ENCODE measurements around the gene CYP2W1.
"Not testable (repeated sequence)": the region's sequence is repeated elsewhere in the genome, so short reads cannot be mapped to it uniquely, and the experiment has no call there.

DNA sequence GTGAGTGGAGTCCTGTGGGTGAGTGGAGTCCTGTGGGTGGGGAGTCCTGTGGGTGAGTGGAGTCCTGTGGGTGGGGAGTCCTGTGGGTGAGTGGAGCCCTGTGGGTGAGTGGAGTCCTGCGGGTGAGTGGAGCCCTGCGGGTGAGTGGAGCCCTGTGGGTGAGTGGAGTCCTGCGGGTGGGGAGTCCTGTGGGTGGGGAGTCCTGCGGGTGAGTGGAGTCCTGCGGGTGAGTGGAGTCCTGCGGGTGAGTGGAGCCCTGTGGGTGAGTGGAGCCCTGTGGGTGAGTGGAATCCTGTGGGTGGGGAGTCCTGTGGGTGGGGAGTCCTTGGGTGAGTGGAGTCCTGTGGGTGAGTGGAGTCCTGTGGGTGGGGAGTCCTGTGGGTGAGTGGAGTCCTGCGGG lies 19.5 kb downstream of the CYP2W1 start:
- TF ChIP-seq CTCF (IDR thresholded peaks at IDR 0.05; ENCODE audit: low read depth, low read length); POLR2A (IDR thresholded peaks at IDR 0.05; ENCODE audit: extremely low read depth, insufficient read length): not testable (repeated sequence)
